Stimulated activated CD8-positive, alpha-beta memory T cell treated with anti-CD3 and anti-CD28 coated beads, Interleukin-7, amount 100 ng/mL, for 48 hours (primary cell): ENCODE measurements around the gene PPP1R9B.

ENCODE experiments used
- DNase-seq, 2 donors: peaks; one replicate each; pipeline ENCODE4 v3.0.0-alpha.2; 2020; ENCODE audit warnings: low read depth in 1 of 2; ENCODE audit errors: extremely low read depth in 1 of 2

PPP1R9B gene

DNA sequence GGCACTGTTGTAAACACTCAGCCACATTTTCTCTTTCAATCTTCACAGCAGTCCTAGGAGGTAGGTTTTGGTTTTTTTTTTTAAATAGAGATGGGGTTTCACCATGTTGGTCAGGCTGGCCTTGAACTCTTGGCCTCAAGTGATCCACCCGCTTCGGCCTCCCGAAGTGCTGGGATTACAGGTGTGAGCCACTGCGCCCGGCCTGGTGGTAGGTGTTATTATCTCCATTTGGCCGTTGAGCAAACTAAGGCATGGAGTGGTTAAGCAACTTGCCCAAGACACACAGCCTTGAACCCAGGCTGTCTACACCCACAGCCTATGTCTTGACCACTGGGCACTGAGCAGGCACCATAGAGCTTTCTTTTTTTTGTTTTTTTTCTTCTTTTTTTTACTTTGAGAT, 24.0 kb upstream of the PPP1R9B start:
- DNase-seq = no peak

DNA sequence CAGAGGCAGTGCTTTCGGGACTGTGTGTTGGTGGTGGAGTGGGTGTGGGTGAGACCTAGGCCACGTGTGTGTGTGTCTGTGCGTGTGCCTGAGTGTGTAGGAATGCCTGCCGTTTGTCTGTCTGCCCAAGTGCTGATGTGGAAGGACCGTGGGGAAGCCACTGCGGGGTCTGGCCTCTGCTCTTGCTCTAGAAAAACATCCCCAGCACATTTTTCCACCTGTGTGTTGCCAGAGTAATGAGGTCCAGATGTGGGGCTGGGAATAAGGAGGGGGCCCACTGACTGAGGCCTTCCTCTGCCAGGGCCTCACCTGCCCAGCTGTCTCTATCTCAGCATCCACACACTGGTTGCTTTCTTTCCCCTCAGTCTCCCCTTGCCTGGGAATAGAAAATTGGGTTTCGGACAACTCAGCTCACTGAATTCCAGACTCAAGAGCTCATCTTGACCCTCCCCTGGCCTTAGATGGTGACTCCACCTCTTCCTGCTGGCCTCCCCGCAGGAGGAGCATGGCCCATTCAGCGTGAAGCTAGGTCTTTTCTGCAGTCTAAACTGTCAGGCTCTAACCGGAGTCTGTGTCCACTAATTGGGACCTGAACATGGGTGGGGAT, 23.0 kb upstream of the PPP1R9B start:
- no peak for DNase-seq

DNA sequence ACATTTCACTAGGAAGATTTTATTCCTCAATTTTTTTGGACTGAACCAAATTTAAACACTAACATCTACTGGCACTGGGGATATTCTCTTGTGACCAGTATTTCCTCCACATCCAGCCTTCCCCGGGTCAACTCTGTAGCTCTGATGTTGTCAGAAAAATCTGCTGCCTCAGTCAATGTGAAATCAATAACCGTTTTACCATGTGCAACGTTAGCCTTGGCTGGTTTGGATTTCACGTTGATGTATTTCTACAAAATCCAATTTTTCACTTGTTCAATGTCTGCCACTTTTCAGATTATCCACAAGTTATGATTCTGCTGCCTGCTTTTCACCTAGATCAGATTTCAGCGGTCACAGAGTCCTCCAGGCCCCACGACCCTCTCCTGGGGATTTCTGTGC, 22.5 kb upstream of the PPP1R9B start:
- DNase-seq = no peak

DNA sequence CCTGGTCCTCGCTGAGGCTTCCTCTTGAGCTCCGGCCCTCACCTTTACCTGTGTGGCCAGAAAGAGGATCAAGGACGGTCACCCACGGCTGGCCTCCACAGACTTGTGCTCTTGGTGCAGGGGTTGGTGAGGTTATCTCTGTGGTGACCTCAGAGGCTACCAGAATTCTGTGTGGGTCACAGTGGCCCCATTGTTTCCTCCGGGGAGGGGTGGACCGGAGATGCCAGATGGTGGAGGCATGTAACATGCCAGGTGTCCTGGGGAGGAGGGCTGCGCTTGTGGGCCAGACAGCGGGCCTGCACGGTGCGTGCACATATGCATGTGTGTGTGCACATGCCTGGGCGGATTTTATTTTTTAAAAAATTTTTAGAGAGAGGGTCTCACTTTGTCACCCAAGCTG, 21.7 kb upstream of the PPP1R9B start:
- no peak for DNase-seq

DNA sequence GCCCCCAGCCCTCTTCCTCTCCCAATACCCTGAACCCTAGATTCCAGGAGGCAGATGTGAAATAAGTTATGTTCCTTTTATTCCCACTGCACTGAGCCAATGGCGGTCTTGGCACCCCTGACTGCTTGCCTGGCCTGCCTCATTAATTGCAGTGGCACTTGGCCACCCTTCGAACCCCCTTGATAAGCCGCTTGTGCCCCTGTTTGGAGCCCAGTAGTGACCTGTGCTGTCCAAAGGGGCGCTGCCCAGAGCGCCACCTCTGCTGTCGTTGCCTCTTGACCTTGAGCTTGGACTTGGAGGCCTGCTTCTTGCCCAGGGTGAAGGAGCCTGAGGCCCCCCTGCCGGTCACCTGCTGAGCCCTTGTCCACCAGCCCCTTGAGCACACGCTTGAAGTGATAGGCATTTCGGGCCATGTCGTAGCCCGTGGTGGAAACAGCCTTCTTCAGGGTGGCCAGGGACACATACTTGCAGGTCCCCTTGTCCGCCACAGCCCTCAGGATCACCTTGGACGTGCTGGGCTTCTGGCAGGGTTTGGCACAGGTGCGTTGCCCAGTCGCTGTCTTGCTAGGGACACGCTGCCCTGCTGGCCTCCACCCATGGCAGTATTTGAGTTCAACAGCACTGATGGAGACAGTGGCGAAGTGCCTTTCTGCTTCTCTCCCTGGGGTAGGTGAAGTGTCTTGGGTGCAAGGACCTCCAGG, 21.0 kb upstream of the PPP1R9B start:
- no peak for DNase-seq

DNA sequence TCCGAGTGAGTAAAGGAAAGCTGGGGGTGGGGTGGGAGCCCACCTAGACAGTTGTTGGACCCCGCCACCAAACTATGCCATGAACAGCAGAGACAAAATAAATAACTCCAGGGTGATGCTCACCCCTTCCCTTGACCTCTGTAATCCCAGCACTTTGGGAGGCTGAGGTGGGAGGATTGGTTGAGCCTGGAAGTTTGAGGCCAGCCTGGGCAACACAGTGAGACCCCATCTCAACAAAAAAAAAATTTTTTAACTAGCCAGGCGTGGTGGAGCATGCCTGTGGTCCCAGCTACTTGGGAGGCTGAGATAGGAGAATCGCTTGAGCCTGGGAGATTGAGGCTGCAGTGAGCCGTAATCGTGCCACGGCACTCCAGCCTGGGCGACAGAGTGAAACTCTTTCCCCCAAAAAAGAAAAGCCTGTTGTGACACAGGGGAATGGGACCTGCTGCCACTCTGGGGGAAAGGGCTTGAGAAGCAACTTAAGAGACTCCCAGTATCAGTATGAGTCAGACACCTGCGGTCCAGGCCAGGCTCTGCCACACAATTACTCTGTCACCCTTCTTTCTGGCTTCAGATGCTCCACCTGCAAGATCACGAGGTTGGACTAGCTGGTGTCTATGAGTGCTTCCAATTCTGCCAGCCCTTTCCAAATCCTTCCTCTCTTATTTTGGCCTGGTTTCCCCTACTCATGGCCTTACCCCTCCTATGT, 20.3 kb upstream of the PPP1R9B start:
- no peak for DNase-seq

DNA sequence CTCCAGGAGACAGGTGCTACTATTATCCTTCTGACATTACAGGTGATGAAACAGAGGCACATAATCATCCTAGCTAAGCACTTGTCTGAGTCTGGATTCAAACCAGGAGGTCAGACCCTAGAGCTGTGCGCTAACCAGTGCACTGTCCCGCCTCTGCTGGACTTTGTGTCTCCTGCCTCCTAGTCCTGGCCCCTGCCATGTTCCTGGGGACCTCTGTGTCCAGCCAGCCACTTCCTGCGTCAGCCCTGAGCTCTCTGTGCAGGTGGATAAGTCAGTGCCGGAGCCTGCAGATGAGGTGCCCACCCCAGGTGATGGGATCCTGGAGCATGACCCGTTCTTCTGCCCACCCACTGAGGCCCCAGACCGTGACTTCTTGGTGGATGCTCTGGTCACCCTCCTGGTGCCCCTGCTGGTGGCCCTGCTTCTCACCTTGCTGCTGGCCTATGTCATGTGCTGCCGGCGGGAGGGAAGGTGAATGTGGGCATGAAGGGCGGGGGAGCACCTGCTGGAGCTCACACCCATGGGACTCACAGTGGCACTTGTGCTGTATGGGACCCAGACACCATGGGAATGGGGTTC, 19.5 kb upstream of the PPP1R9B start:
- no peak for DNase-seq

DNA sequence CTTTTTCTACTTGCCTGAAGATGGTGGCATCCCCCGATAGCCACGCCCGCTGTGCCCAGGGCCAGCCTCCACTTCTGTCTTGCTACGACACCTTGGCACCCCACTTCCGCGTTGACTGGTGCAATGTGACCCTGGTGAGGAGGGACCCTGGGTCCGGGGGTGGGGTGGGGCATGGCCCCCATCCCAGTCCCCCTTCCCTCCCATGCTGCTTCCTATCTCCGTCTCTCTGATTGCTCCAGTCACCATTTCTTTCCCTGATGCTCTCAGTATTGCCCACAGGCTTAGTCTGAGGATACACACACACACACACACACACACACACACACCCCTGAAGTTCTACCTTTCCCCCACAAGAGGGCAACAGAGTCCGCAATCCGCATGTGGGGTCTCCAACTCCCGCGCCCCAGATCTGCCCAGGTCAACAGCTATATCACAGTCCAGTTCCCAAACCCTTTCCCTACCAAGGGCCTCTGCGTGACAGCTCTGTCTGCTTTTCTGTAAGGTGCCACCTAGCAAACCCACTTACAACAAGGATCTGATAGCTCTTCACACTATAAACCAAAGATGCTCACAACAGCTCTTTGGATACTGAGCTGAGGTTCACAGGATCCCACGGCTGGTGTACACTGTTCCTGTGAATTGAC, 18.8 kb upstream of the PPP1R9B start:
- no peak for DNase-seq

DNA sequence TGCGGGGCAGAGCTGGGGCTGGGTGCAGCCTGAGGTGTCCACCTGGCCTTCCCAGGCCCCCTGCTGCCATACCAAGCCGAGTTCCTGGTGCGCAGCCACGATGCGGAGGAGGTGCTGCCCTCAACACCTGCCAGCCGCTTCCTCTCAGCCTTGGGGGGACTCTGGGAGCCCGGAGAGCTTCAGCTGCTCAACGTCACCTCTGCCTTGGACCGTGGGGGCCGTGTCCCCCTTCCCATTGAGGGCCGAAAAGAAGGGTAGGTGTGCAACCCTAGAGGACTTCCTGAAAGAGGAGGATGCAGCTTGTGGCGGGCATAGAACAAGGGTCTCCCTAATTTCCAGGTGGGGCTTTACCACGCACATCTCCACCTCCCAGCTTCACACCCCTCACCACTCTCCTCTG, 17.8 kb upstream of the PPP1R9B start:
- DNase-seq = no peak

DNA sequence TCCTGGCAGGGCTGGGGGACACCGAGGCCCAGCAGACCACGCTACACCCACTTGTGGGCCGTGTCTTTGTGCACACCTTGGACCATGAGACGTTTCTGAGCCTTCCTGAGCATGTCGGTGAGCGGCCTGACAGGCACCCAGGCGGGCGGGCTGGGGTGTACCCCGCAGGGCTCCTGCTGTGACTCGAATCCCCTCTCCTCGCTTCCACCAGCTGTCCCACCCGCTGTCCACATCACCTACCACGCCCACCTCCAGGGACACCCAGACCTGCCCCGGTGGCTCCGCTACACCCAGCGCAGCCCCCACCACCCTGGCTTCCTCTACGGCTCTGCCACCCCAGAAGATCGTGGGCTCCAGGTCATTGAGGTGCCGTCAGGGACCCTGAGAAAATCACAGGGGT, 16.9 kb upstream of the PPP1R9B start:
- DNase-seq = no peak

DNA sequence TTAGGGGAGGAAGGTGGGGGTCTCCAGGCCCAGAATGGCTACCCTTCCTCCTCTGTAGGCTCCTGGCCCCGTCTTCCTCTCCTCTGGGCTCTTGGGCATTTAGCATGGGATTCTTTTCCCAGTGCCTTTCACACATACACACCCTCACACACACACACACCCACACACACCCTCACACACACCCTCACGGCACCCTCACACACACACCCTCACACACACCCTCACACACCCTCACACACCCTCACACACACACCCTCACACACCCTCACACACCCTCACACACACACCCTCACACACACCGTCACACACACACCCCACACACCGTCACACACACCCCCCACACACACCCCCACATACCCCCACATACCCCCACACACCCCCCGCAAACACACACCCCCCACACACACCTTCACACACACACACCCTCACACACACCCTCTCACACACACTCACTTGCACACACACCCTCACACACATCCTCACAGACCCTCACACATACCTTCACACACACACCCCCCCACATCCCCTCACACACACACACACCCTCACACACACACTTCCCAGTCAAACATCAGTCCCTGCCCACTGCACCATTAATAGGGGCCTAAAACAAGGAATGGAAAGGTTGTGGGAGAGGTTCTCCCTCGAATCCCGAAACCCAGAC, 16.2 kb upstream of the PPP1R9B start:
- DNase-seq = no peak

DNA sequence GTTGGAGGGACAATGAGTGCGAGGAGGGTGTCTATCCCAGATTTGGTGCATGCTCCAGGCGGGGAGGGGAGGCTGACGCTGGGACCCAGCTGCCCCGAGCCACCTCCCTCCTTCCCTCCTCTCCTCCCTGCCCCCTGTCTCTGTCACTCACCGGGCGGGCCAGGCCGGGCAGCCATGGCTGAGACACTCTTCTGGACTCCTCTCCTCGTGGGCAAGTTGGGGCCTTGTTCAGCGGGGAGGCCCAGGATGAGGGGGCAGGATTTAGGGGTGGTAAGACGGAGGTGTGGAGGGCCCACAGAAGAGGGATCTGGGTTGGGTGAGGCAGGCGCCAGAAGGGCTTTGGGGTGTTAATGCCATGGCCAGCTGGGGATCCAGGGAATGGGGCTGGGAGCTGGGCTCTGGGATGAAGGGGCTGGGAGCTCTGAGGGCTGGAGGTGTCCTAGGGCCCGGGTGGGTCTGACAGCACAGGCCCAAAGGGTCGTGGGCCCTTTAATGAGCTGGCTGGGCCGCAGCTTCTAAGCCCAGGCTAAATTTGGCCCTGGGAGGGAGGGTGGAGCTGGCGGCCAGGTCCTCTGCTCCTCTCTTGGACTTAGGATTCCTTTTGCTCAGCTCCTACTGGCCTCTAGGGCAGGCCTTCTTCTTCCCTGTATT, 15.5 kb upstream of the PPP1R9B start, which contains the start of gene SGCA:
Gene SGCA, plus strand, starts transcription at position 139 of the 651 bp plus-strand sequence. Its CDS starts 36 bp downstream, at position 175.
- DNase-seq = no peak

DNA sequence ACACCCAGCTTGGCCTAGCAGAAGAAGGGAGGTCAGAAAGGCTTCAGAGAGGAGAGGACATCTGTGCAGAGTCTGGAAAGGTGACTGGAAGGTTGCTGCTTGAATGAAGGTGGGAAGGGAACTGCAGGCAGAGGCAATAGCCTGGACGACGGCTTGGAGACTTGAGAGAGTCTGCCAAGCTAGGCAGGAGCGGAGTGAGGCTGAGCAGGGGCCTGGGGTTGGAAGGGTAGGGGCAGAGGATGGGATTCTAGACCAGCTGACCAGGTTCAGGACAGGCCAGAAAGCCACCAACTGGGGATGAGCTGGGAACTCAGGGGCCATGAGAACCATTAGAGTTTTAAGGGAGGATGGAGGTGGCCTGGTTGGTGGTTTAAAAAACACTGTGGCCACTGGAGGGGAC, 15.0 kb upstream of the PPP1R9B start:
- DNase-seq = no peak

DNA sequence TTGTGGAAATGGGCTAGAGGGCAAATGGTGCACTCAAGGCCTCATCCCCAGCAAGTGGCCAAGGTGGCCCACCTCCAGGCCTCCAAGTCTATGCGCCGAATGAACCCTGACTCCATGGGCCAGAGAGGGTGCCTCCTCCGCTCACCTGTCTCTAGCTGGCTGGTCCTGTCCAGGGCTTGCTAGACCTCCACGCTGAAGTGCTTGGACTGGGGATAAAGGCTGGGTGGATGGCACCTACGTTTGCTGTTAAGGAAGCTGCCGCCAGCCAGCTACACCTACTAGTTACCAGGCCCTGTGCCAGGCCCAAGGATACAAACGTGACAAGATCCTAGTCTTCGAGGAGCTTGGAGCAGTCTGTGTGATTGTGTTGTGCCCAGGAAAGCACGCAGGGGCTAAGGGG, 14.6 kb upstream of the PPP1R9B start:
- DNase-seq = no peak

DNA sequence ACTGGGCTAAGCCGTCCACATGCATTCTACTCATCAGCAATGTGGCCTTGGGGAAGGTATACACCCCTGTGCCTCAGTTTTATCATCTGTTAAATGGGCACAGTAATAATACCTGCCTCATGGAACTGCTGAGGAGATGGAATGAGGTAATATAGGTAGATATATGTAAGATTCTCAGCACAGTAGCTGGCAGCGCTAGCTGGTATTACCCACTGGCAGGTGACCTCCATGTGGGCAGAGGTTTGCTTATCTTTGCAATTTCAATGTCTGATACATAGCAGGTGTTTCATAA, 14.2 kb upstream of the PPP1R9B start:
- no peak for DNase-seq

DNA sequence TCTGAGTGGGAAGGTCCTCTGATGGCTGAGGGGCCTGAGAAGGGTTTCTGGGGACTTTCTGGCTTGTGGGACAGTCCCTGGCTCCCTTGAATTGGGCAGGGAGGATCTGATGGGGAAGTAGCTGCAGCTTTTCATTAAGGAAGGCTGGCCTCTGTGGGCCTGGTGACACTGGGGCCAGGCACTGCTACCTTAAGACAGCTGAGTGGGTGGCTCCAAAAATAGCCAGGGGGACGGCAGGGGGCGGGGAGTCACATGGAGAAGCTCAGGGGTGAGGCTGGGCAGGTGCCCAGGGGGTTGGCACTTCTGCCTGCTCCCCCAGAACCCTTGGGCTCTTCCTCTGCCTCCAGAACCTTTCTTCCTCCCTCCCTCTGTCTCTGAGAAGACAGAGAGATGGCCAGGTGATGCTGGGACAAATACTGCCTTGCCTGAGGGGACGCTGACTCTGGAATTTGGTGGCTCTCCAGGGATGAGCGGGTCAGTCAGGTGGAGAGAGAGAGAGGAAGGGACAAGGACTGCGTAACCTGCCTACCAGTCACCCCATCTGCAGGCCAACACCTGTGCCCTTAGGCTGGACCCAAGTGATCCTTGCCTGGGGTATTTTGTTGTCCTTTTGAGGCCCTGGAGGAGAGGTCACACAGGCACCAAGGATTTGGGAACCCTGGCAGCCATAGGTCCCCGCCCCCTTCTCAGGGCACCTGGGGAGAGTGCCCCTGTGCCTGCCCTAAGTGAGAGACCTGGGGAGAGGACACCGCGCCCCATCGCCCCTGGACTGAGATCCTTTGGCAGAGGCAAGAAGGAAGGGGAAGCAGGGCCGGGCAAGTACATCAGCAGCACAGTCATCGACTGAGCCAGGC, 13.6 kb upstream of the PPP1R9B start:
- DNase-seq = no peak

DNA sequence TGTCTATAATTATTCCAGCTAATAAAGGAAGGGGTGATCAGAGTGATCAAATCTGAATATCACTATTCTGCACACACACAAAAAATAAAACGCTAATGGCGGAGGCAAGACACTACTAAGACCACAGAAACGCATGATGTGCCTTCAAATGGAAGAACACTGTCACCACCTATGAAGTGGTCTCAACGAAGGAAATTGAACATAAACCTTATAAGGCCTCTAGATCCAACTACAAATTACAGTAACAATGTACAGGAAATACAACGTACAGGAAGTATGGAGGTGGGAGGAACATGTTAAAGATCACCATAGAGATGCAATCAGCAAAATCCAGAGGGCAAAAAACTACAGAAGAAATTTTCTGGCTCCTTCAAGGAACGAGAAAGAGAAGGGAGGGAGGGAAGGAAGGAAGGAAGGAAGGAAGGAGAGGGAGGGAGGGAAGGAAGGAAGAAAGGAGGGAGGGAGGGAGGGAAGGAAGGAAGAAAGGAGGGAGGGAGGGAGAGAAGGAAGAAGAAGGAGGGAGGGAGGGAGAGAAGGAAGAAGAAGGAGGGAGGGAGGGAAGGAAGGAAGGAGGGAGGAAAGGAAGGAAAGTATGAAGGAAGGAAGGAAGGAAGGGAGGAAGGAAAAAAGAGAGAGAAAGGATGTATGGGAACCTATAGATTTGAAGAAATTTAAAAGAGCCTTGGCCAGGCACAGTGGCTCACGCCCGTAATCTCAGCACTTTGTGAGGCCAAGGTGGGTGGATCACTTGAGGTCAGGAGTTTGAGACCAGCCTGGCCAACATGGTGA, 12.2 kb upstream of the PPP1R9B start:
- DNase-seq = no peak

DNA sequence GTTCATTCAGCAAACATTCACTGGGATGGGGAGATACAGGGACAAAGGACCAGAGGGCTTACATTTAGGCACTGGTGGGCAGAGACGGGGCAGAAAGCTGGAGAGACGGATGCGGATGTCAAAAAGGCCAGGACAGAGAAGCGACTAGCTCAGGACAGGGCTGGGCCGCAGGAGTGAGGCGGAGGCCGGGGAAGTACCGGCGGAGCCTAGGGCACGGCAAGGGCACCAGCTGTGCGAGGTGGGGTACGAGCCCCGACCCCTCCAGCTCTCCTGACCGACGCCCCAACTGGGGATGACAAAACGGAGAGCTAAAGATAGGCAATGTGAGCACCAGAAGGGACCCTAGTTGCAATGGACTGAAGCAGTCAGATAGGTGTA, 11.4 kb upstream of the PPP1R9B start:
- no peak for DNase-seq
